ENCODE measurements around the gene ASB8.

DNA sequence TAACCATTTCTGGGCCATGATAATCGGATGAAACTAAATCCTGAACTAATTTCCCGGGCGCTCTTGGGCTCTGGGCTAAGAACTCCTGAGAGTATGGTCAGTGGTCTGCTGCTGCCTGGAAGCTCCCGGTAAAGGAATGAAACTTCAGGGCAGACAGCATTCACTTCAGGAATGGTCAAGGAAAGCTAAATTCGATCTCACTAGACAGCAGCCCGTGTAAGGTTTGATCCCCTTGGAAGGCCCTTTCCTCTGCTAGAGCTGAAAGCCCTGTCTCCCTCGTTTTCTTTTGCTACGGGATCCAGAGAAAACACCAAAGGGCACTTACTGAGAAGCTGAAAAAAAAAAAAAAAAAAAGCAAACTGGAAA lies 680 bp downstream of the ASB8 start:
- TF ChIP-seq, protein P1, sequence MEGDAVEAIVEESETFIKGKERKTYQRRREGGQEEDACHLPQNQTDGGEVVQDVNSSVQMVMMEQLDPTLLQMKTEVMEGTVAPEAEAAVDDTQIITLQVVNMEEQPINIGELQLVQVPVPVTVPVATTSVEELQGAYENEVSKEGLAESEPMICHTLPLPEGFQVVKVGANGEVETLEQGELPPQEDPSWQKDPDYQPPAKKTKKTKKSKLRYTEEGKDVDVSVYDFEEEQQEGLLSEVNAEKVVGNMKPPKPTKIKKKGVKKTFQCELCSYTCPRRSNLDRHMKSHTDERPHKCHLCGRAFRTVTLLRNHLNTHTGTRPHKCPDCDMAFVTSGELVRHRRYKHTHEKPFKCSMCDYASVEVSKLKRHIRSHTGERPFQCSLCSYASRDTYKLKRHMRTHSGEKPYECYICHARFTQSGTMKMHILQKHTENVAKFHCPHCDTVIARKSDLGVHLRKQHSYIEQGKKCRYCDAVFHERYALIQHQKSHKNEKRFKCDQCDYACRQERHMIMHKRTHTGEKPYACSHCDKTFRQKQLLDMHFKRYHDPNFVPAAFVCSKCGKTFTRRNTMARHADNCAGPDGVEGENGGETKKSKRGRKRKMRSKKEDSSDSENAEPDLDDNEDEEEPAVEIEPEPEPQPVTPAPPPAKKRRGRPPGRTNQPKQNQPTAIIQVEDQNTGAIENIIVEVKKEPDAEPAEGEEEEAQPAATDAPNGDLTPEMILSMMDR (IDR thresholded peaks at IDR 0.05) = no peak
- TF ChIP-seq, protein P2, sequence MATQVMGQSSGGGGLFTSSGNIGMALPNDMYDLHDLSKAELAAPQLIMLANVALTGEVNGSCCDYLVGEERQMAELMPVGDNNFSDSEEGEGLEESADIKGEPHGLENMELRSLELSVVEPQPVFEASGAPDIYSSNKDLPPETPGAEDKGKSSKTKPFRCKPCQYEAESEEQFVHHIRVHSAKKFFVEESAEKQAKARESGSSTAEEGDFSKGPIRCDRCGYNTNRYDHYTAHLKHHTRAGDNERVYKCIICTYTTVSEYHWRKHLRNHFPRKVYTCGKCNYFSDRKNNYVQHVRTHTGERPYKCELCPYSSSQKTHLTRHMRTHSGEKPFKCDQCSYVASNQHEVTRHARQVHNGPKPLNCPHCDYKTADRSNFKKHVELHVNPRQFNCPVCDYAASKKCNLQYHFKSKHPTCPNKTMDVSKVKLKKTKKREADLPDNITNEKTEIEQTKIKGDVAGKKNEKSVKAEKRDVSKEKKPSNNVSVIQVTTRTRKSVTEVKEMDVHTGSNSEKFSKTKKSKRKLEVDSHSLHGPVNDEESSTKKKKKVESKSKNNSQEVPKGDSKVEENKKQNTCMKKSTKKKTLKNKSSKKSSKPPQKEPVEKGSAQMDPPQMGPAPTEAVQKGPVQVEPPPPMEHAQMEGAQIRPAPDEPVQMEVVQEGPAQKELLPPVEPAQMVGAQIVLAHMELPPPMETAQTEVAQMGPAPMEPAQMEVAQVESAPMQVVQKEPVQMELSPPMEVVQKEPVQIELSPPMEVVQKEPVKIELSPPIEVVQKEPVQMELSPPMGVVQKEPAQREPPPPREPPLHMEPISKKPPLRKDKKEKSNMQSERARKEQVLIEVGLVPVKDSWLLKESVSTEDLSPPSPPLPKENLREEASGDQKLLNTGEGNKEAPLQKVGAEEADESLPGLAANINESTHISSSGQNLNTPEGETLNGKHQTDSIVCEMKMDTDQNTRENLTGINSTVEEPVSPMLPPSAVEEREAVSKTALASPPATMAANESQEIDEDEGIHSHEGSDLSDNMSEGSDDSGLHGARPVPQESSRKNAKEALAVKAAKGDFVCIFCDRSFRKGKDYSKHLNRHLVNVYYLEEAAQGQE (IDR thresholded peaks at IDR 0.05; ENCODE audit: insufficient read depth in 1 of 2, low read depth in 2 of 2, low read length in 1 of 2) = no peak
